Activated naive CD4-positive, alpha-beta T cell treated with anti-CD3 and anti-CD28 coated beads, Interleukin-2, amount 10 ng/mL, durations not matched to agents 7 days and 5 days (primary cell): ENCODE measurements around the gene MAP4K4.

Experiments
- CTCF ChIA-PET: fragments of 350-600 bp; sonication (Branson Sonifier 250); formaldehyde crosslinking; loops from one replicate; lab custom pipeline; 2021; ENCODE audit warnings: antibody characterized with exemption; lab: Charles Lee
- DNase-seq: peaks from one replicate; pipeline ENCODE4 v3.0.0-alpha.2; 2020
- H3K27ac Mint-ChIP-seq: one replicate; pipeline ENCODE4 v1.8.0; 2021; ENCODE audit warnings: mild to moderate bottlenecking, moderate library complexity, mixed read lengths
- H3K27me3 Mint-ChIP-seq: one replicate; pipeline ENCODE4 v1.8.0; 2021; ENCODE audit warnings: mild to moderate bottlenecking, mixed read lengths
- H3K36me3 Mint-ChIP-seq: one replicate; pipeline ENCODE4 v1.8.0; 2021; ENCODE audit warnings: mixed read lengths
- H3K4me1 Mint-ChIP-seq: one replicate; pipeline ENCODE4 v1.8.0; 2021; ENCODE audit warnings: mixed read lengths
- H3K4me3 Mint-ChIP-seq: one replicate; pipeline ENCODE4 v1.8.0; 2021; ENCODE audit warnings: mild to moderate bottlenecking, moderate library complexity, mixed read lengths
- H3K9me3 Mint-ChIP-seq: one replicate; pipeline ENCODE4 v1.8.0; 2021; ENCODE audit warnings: mixed read lengths

The MAP4K4 gene

GRCh38 chr2:101697124-101698013, at the start of gene MAP4K4:
MAP4K4 (plus strand) TSS chr2:101697707; CDS start chr2:101698081, 374 bp downstream.
- peak; percentile 89 for DNase-seq
- Mint-ChIP-seq H3K4me1 (peaks cover 23% of the 10 kb centered on the region), H3K4me3 (peak within 1 kb of the TSS; percentile 80), H3K27ac (peak within 1 kb of the TSS; percentile 80), H3K9me3 (peaks cover 6% of the 10 kb centered on the region), H3K36me3 (peaks cover 12% of the 10 kb centered on the region), H3K27me3 (no peaks in the 10 kb centered on the region)
- CTCF ChIA-PET: interaction anchor here (0.5 to 2.2 kb wide), 4 partner anchors 11 to 134 kb away, joined by 3 to 6 read pairs (median 4); no protein-coding TSS in a partner anchor

- no peak overlapping the region for H3K27ac Mint-ChIP-seq
- no peak for DNase-seq
- H3K9me3 Mint-ChIP-seq: no peaks in the 10 kb centered on the region
- H3K4me1 Mint-ChIP-seq: peaks cover 27% of the 10 kb centered on the region
- peaks cover 3% of the 10 kb centered on the region for H3K36me3 Mint-ChIP-seq
- CTCF ChIA-PET: no interaction called here
- H3K27me3 Mint-ChIP-seq: no peaks in the 10 kb centered on the region
- H3K4me3 Mint-ChIP-seq: no peak overlapping the region
Measured at GRCh38 chr2:101653469-101653868, 44.0 kb upstream of the MAP4K4 start.

DNA sequence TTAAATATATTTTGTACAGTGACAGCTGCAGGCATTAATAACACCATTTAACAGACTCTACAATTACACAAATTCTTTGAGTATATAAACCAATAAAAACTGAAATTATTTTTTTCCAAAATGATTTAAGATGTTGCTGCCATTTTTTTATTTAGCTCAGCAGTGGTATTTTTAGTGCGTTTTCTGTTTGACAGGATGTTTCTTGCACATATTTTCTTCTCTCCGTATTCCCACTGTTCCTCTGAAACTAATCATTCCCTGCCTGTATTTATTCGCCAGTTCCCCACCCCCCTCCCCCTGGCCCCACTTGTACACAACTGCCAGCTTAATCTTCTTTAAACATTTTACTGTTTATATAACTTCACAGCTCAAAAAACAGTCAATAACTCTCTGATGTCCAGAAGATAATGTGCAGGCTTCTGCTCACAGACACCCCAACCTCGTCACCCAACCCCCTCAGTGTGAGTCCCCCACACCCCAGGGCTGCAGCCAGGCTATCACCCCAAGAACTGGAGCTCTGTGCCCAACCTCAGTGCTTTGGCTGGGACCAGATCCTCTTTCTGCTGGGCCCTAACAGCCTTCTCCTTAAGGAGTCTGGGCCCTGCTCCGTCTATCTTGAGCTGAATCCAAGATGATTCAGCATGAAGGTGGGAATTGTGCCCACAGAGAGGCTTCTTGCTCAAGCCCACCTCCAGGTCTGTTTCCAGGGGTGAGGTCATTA, 41.6 kb upstream of the MAP4K4 start:
- no peak overlapping the region for H3K4me3 Mint-ChIP-seq
- H3K27me3 Mint-ChIP-seq: no peaks in the 10 kb centered on the region
- CTCF ChIA-PET: interaction anchor here (0.6 to 0.7 kb wide), 2 partner anchors 33 to 427 kb away, joined by 3 read pairs; no protein-coding TSS in a partner anchor
- peaks cover 3% of the 10 kb centered on the region for H3K36me3 Mint-ChIP-seq
- H3K4me1 Mint-ChIP-seq: peaks cover 20% of the 10 kb centered on the region
- DNase-seq: no peak
- H3K9me3 Mint-ChIP-seq: no peaks in the 10 kb centered on the region
- no peak overlapping the region for H3K27ac Mint-ChIP-seq

DNA sequence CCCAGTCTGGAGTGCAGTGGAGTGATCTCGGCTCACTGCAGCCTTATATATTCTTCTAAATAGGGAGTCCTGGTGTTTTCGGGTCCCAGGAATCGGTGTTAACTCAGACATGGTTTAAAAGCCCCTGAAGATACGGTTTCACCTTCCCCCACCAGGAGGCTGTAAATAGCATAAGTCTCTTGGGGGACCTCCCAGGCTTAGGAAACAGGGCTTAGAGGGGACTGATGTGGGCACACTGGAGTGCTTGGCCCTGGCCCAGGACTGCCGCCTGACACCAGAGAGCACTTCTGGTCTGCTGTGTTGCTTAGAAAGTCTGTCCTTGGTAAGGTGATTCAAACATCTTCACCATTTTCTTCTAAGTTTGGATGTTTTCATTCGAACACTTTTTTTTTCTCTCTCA, 39.7 kb upstream of the MAP4K4 start:
- peaks cover 1% of the 10 kb centered on the region for H3K4me1 Mint-ChIP-seq
- no peak overlapping the region for H3K27ac Mint-ChIP-seq
- H3K9me3 Mint-ChIP-seq: no peaks in the 10 kb centered on the region
- CTCF ChIA-PET: no interaction called here
- DNase-seq: no peak
- H3K27me3 Mint-ChIP-seq: no peaks in the 10 kb centered on the region
- H3K36me3 Mint-ChIP-seq: no peaks in the 10 kb centered on the region
- no peak overlapping the region for H3K4me3 Mint-ChIP-seq

DNA sequence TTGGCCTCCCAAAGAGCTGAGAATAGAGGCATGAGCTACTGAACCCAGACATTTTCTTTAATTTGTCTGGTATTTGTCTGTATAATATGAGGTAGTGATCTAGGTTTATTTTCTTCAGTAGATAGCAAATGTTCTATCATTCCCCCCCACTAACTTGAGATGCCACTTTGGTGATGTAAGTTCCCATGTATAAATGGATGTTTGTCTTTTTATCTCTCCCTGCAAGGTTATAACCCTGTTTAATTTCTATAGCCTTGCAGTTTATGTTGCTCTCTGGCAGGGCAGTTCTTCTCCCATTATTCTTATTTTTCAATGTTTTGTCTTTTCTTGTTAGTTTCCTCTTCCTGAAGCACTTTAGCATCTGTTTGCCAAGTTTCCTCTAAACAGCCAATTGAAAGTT, 39.1 kb upstream of the MAP4K4 start:
- Mint-ChIP-seq H3K27ac (no peak overlapping the region), H3K9me3 (no peaks in the 10 kb centered on the region), H3K4me3 (no peak overlapping the region), H3K27me3 (no peaks in the 10 kb centered on the region), H3K36me3 (no peaks in the 10 kb centered on the region), H3K4me1 (no peaks in the 10 kb centered on the region)
- CTCF ChIA-PET: no interaction called here
- no peak for DNase-seq

DNA sequence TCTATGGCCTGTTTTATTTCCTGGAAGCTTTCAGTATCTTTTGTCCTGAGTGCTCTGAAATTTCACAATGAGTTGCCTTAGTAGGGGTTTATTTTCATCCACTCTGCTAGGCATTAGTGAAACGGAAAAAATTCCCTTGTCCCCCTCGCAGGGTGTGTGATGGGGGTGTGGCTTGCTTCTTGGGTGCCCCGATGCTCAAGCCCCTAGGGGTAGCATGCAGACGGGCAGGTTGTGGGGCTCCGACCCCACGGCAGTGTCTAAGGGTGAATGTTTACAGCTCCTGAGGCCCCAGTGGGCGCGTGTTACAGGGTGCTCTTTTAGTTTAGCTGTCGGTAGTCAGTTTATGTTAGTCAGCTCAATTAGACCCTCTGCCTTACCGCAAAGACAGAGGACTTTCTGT, 32.2 kb upstream of the MAP4K4 start:
- no peak overlapping the region for H3K4me3 Mint-ChIP-seq
- peaks cover 4% of the 10 kb centered on the region for H3K9me3 Mint-ChIP-seq
- CTCF ChIA-PET: interaction anchor here (0.9 kb wide), 1 partner anchor 9 kb away, joined by 3 read pairs; no protein-coding TSS in a partner anchor
- H3K4me1 Mint-ChIP-seq: no peaks in the 10 kb centered on the region
- peaks cover 2% of the 10 kb centered on the region for H3K36me3 Mint-ChIP-seq
- H3K27me3 Mint-ChIP-seq: no peaks in the 10 kb centered on the region
- peak overlapping the region; percentile 62 for H3K27ac Mint-ChIP-seq
- DNase-seq: no peak

- CTCF ChIA-PET: no interaction called here
- Mint-ChIP-seq H3K27ac (no peak overlapping the region), H3K4me3 (no peak overlapping the region), H3K36me3 (peaks cover 10% of the 10 kb centered on the region), H3K4me1 (peaks cover 2% of the 10 kb centered on the region), H3K27me3 (no peaks in the 10 kb centered on the region), H3K9me3 (peaks cover 18% of the 10 kb centered on the region)
- no peak for DNase-seq
Measured at GRCh38 chr2:101667823-101668222, 29.7 kb upstream of the MAP4K4 start.

DNA sequence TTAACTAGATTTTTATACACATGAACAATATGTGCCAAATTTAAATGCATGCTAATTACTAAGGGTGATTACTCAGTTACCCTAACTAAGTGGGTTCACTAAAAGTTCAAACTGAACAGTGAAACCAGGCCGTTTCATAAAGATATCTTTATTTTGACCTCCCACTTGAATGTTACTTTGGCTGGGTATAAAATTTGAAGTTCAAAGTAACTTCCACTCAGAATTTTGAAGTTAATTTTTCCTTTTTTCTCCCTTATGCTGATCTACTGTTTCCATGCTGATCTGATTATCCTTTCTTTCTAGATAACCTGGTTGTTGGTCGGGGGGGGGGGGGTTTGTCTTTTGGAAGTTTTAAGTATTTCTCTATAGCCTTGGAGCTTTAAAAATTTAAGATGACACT, 25.5 kb upstream of the MAP4K4 start:
- H3K9me3 Mint-ChIP-seq: peaks cover 19% of the 10 kb centered on the region
- H3K27ac Mint-ChIP-seq: no peak overlapping the region
- peaks cover 8% of the 10 kb centered on the region for H3K4me1 Mint-ChIP-seq
- H3K4me3 Mint-ChIP-seq: no peak overlapping the region
- peaks cover 11% of the 10 kb centered on the region for H3K36me3 Mint-ChIP-seq
- CTCF ChIA-PET: no interaction called here
- no peak for DNase-seq
- no peaks in the 10 kb centered on the region for H3K27me3 Mint-ChIP-seq

- H3K4me3 Mint-ChIP-seq: no peak overlapping the region
- peaks cover 13% of the 10 kb centered on the region for H3K36me3 Mint-ChIP-seq
- H3K4me1 Mint-ChIP-seq: peaks cover 8% of the 10 kb centered on the region
- H3K27ac Mint-ChIP-seq: no peak overlapping the region
- peaks cover 22% of the 10 kb centered on the region for H3K9me3 Mint-ChIP-seq
- CTCF ChIA-PET: interaction anchor here (1.0 kb wide), 1 partner anchor 8 kb away, joined by 3 read pairs; no protein-coding TSS in a partner anchor
- no peaks in the 10 kb centered on the region for H3K27me3 Mint-ChIP-seq
- DNase-seq: no peak
Measured at GRCh38 chr2:101673920-101674319, 23.6 kb upstream of the MAP4K4 start.

DNA sequence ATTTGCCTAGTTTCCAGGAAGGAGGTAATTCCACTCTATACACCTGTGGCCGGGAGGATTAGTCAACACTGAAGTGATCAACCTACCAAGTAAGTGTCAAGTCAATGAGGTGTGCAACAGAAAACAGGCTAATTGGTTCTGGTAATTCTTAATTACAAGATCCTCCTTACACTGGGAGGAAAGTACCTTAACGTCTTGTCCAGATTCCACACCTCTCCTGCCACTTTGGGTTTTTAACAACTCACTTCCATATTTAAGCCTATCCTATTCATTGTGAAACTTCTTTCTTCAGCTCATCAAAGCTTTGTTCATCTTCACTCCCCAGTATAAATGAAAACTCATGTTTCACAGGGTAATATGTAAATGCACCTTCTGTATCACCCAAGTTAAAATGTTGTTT, 22.0 kb upstream of the MAP4K4 start:
- H3K4me1 Mint-ChIP-seq: peaks cover 8% of the 10 kb centered on the region
- H3K27me3 Mint-ChIP-seq: no peaks in the 10 kb centered on the region
- no peak overlapping the region for H3K4me3 Mint-ChIP-seq
- no peak for DNase-seq
- peaks cover 18% of the 10 kb centered on the region for H3K9me3 Mint-ChIP-seq
- CTCF ChIA-PET: no interaction called here
- peaks cover 9% of the 10 kb centered on the region for H3K36me3 Mint-ChIP-seq
- no peak overlapping the region for H3K27ac Mint-ChIP-seq

- no peaks in the 10 kb centered on the region for H3K27me3 Mint-ChIP-seq
- H3K4me1 Mint-ChIP-seq: peaks cover 8% of the 10 kb centered on the region
- no peak overlapping the region for H3K4me3 Mint-ChIP-seq
- no peak for DNase-seq
- peaks cover 15% of the 10 kb centered on the region for H3K9me3 Mint-ChIP-seq
- peaks cover 7% of the 10 kb centered on the region for H3K36me3 Mint-ChIP-seq
- no peak overlapping the region for H3K27ac Mint-ChIP-seq
- CTCF ChIA-PET: no interaction called here
Measured at GRCh38 chr2:101676674-101677073, 20.8 kb upstream of the MAP4K4 start.

DNA sequence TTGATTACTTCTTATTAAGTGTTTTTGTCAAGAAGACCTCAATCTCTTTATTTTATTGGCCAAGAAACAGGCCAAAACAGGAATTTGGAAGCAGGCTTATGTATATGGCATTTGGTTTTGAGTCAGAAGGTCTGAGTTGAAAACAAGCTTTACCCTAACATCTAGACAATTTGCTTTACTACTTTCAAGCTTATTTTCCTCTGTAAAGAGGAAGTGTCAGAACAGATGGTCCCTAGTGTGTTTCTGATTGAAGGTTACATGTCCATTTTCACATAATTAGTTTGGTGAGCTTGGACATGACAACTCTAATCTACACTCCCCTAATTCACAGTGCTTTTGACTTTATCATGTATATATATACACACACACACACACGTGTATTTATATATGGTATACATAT, 19.8 kb upstream of the MAP4K4 start:
- DNase-seq: no peak
- H3K4me1 Mint-ChIP-seq: peaks cover 6% of the 10 kb centered on the region
- no peak overlapping the region for H3K4me3 Mint-ChIP-seq
- H3K9me3 Mint-ChIP-seq: peaks cover 7% of the 10 kb centered on the region
- peaks cover 3% of the 10 kb centered on the region for H3K36me3 Mint-ChIP-seq
- no peaks in the 10 kb centered on the region for H3K27me3 Mint-ChIP-seq
- H3K27ac Mint-ChIP-seq: no peak overlapping the region
- CTCF ChIA-PET: no interaction called here

DNA sequence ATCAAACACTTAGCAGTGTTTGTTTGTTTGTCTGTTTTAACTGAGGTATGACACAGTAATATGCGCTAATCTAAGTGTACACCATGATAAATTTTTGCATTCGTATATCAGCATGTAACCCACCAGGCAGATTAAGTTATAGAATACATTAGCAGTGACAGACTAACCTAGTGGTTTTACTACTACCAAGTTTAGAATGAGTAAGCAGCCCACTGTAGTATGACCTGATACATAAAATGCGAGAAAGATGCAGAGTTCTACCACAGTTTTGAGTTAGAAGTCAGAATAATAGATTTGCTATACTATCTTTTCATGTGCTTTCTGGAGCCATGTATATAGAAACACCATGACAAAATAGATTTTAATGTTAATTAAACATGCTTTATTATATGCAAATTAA, 19.1 kb upstream of the MAP4K4 start:
- no peak overlapping the region for H3K4me3 Mint-ChIP-seq
- H3K27me3 Mint-ChIP-seq: no peaks in the 10 kb centered on the region
- H3K36me3 Mint-ChIP-seq: peaks cover 3% of the 10 kb centered on the region
- CTCF ChIA-PET: no interaction called here
- H3K4me1 Mint-ChIP-seq: peaks cover 6% of the 10 kb centered on the region
- H3K9me3 Mint-ChIP-seq: peaks cover 7% of the 10 kb centered on the region
- no peak for DNase-seq
- no peak overlapping the region for H3K27ac Mint-ChIP-seq

DNA sequence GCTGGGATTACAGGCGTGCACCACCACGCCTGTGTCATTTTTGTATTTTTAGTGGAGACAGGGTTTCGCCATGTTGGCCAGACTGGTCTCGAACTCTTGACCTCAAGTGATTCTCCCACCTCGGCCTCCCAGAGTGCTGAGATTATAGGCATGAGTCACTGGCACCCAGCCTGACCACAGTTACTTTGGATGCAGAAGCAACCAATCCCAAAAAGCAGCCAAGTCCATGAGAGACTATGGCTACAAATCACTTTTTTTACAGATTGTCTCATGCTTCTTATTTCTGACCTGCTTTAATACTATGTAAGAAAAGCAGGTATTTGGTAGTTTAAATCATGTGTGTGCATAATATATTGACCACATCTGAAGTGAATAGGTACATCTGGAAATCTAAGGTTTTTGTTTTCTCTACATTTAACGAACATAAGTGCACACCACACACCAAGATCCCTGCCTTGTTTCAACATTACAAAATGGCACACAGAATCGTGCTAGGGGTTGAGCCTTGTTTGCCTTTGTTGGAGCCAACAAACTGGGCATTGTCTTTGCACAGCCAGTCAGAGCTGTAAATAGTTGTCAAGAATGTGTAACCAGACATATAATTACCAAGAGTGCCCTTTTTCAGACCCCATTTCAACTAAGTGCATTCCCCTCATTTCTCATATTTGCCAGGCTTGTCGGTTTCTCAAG, 18.3 kb upstream of the MAP4K4 start:
- H3K4me3 Mint-ChIP-seq: no peak overlapping the region
- no peak overlapping the region for H3K27ac Mint-ChIP-seq
- no peak for DNase-seq
- peaks cover 7% of the 10 kb centered on the region for H3K9me3 Mint-ChIP-seq
- no peaks in the 10 kb centered on the region for H3K27me3 Mint-ChIP-seq
- peaks cover 3% of the 10 kb centered on the region for H3K36me3 Mint-ChIP-seq
- CTCF ChIA-PET: no interaction called here
- peaks cover 6% of the 10 kb centered on the region for H3K4me1 Mint-ChIP-seq
